Measurements from ENCODE around the gene MYO1H. TPM values are rescaled to one million over a fixed set of nuclear protein-coding genes. Genes with fewer than 3 reads are reported as not detected.

The MYO1H gene
- total RNA-seq, 1 experiment from 2014 or later: 0.26 TPM

GRCh38 chr12:109383240-109383639 is 35.5 kb downstream of the MYO1H start:
- Mint-ChIP-seq H3K4me3 (no peak overlapping the region), H3K36me3 (ENCODE audit: insufficient read depth in 1 of 3, low read depth in 3 of 3) (no peaks in the 10 kb centered on the region; a peak in 1 of 7 replicates), H3K27me3 (ENCODE audit: low read depth) (peaks cover 11% of the 10 kb centered on the region), H3K4me1 (no peaks in the 10 kb centered on the region), H3K27ac (no peak overlapping the region), H3K9me3 (peaks cover 4 to 6% of the 10 kb centered on the region in 2 experiments; a peak in 2 of 5 replicates)
- Histone ChIP-seq H3K4ac (ENCODE audit: low read depth, low read length) (no peak overlapping the region), H3K9me3 (ENCODE audit: control insufficient read depth, low read depth, low read length) (no peaks in the 10 kb centered on the region), H3K4me1 (ENCODE audit: insufficient read depth, low read length) (no peaks in the 10 kb centered on the region), H4K5ac (ENCODE audit: insufficient read length, low read depth, low read length) (no peak overlapping the region), H3K4me2 (ENCODE audit: insufficient read depth, insufficient read length, low read length) (no peak overlapping the region), H3K79me2 (ENCODE audit: insufficient read depth, low read length) (no peaks in the 10 kb centered on the region), H3K14ac (ENCODE audit: insufficient read depth, low read length) (no peak overlapping the region), H2AK5ac (ENCODE audit: insufficient read length, low read length) (no peak overlapping the region), H4K8ac (replicated peaks; ENCODE audit: insufficient read length, low read depth, low read length) (no peak overlapping the region), H3T11ph (ENCODE audit: low read length) (no peak overlapping the region), H3K79me1 (ENCODE audit: insufficient read depth, low read depth, low read length, poor library complexity, severe bottlenecking) (no peaks in the 10 kb centered on the region), H2AFZ (ENCODE audit: low read length) (no peak overlapping the region), H3K23ac (ENCODE audit: insufficient read length, low read depth, low read length) (no peak overlapping the region), H4K91ac (ENCODE audit: insufficient read length, low read depth, low read length) (no peak overlapping the region), H2BK15ac (ENCODE audit: low read depth, low read length) (no peak overlapping the region), H3K56ac (ENCODE audit: insufficient read length, low read depth, low read length) (no peak overlapping the region), H3K18ac (ENCODE audit: insufficient read length, low read depth, low read length) (no peak overlapping the region), H2BK12ac (ENCODE audit: insufficient read length, low read depth, low read length) (no peak overlapping the region), H2BK120ac (ENCODE audit: low read depth, low read length, poor library complexity, severe bottlenecking) (no peak overlapping the region), H3K9ac (ENCODE audit: extremely low read depth, insufficient read length, low read length) (no peak overlapping the region), H3K27me3 (ENCODE audit: insufficient read depth, low read length) (no peaks in the 10 kb centered on the region), H4K20me1 (ENCODE audit: control insufficient read depth, insufficient read depth, insufficient read length) (no peaks in the 10 kb centered on the region), H3K23me2 (ENCODE audit: insufficient read length, low read depth, low read length, poor library complexity, severe bottlenecking) (no peaks in the 10 kb centered on the region), H2BK5ac (ENCODE audit: insufficient read length, low read length) (no peak overlapping the region), H3K27ac (ENCODE audit: insufficient read length, low read depth, low read length) (no peak overlapping the region), H2BK20ac (ENCODE audit: low read depth, low read length, poor library complexity, severe bottlenecking) (no peak overlapping the region)
- WGBS (ENCODE audit: extremely low coverage, insufficient read length, low lambda C conversion rate): no CpG with 5 or more reads among the region's 2 CpGs
- TF ChIP-seq, protein P1, sequence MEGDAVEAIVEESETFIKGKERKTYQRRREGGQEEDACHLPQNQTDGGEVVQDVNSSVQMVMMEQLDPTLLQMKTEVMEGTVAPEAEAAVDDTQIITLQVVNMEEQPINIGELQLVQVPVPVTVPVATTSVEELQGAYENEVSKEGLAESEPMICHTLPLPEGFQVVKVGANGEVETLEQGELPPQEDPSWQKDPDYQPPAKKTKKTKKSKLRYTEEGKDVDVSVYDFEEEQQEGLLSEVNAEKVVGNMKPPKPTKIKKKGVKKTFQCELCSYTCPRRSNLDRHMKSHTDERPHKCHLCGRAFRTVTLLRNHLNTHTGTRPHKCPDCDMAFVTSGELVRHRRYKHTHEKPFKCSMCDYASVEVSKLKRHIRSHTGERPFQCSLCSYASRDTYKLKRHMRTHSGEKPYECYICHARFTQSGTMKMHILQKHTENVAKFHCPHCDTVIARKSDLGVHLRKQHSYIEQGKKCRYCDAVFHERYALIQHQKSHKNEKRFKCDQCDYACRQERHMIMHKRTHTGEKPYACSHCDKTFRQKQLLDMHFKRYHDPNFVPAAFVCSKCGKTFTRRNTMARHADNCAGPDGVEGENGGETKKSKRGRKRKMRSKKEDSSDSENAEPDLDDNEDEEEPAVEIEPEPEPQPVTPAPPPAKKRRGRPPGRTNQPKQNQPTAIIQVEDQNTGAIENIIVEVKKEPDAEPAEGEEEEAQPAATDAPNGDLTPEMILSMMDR (conservative IDR thresholded peaks at IDR 0.05): no peak
- DNase-seq: no peak

All from H9 (cell line).